K562 (cell line): ENCODE results near the gene LAGE3. TPM values are rescaled to one million over a fixed set of nuclear protein-coding genes. Genes with fewer than 3 reads are reported as not detected.

Experiments
- ARID3B ChIP-seq: fragments of 250-450 bp; sonication (Bioruptor Pico); IDR thresholded peaks from 2 replicates; pipeline ENCODE4 v1.4.0; 2020; ENCODE audit warnings: borderline replicate concordance
- CEBPZ ChIP-seq: fragments of 150-350 bp; IDR thresholded peaks from 2 replicates; pipeline ENCODE4 v1.6.1; 2014; ENCODE audit warnings: low read depth, mild to moderate bottlenecking, low read length, borderline replicate concordance
- CSDE1 ChIP-seq, 2 experiments: fragments of 450-650 bp; IDR thresholded peaks; 2 replicates each; pipeline ENCODE4 v1.6.1; 2016; ENCODE audit warnings: mild to moderate bottlenecking in 1 of 2
- ELF1 ChIP-seq: fragments of 200-800 bp; sonication (Bioruptor generic); IDR thresholded peaks from 2 replicates; pipeline ENCODE4 v1.6.1; 2016; ENCODE audit warnings: missing genetic modification characterization, missing compliant biosample characterization
- HCFC1 ChIP-seq: IDR thresholded peaks from 2 replicates; pipeline ENCODE4 v1.6.1; 2012; ENCODE audit warnings: low read depth, low read length, improper control_type of control experiment
- HMBOX1 ChIP-seq: sonication (generic); IDR thresholded peaks from 2 replicates; pipeline ENCODE4 v1.6.1; 2016
- KDM4B ChIP-seq, 2 experiments: fragments of 450-650 bp in 1 of 2; sonication (generic) in 1 of 2; IDR thresholded peaks; 2 replicates each; pipeline ENCODE4 v1.6.1; 2016 to 2017; ENCODE audit warnings: borderline replicate concordance in 2 of 2, antibody characterized with exemption in 1 of 2, low read depth in 1 of 2, mild to moderate bottlenecking in 1 of 2
- KHSRP ChIP-seq: fragments of 450-650 bp; IDR thresholded peaks from 2 replicates; pipeline ENCODE4 v1.6.1; 2017
- MBD2 ChIP-seq: sonication (generic); IDR thresholded peaks from 2 replicates; pipeline ENCODE4 v1.6.1; 2016; ENCODE audit warnings: low read depth, borderline replicate concordance
- NCOA1 ChIP-seq: fragments of 450-650 bp; IDR thresholded peaks from 2 replicates; pipeline ENCODE4 v1.6.1; 2016; ENCODE audit warnings: low read depth
- PBX2 ChIP-seq, 2 experiments: IDR thresholded peaks in 1 of 2; conservative IDR thresholded peaks in 1 of 2; 2 replicates each; pipeline ENCODE4 v1.6.1; 2016; ENCODE audit warnings: low read depth in 2 of 2, mild to moderate bottlenecking in 1 of 2, missing compliant biosample characterization in 1 of 2, missing genetic modification characterization in 1 of 2, moderate library complexity in 1 of 2
- POU5F1 ChIP-seq: fragments of 150-350 bp; IDR thresholded peaks from 2 replicates; pipeline ENCODE4 v1.6.1; 2014; ENCODE audit warnings: borderline replicate concordance, low read length, low read depth, mild to moderate bottlenecking; ENCODE audit not compliant: partially characterized antibody
- RBM25 ChIP-seq: fragments of 200-400 bp; formaldehyde crosslinking; IDR thresholded peaks from 2 replicates; pipeline ENCODE4 v1.6.1; 2018; ENCODE audit warnings: low read length, low read depth, moderate library complexity; ENCODE audit not compliant: severe bottlenecking
- ZNF134 ChIP-seq: fragments of 250-450 bp; sonication (Bioruptor Pico); conservative IDR thresholded peaks from 2 replicates; pipeline ENCODE4 v1.4.0; 2020
- polyA plus RNA-seq, 8 experiments: library from polyadenylated mRNA; depleted of rRNA in 4 of 8; stranded (reverse) in 5 of 8; unstranded in 3 of 8; fragments of >200 nt; fragmentation: Nextera tagmentation in 2 of 8; fragmentation: Illumina TruSeq in 1 of 8; extraction: Ambion mirVana in 2 of 8; extraction: Trizol in 1 of 8; gene quantifications; 2 replicates each; pipeline versions ENCODE4 v1.2.1 to v1.2.3, GENCODE V29; 2011 to 2014; ENCODE audit warnings: inconsistent platforms in 1 of 8, missing spikeins in 1 of 8
- total RNA-seq, 7 experiments: library from RNA; depleted of rRNA in 6 of 7; stranded (reverse); fragments of >200 nt in 6 of 7; fragmentation: Illumina TruSeq in 2 of 7; extraction: Trizol in 2 of 7; gene quantifications; 2 replicates each; pipeline versions ENCODE4 v1.2.1 to v1.2.3, GENCODE V29; 2011 to 2021; ENCODE audit warnings: low replicate concordance in 1 of 7
- TF ChIP-seq, protein P1 (sequence below): sonication (generic); formaldehyde crosslinking; IDR thresholded peaks from 2 replicates; pipeline ENCODE4 v1.8.1; 2022; ENCODE audit warnings: missing genetic modification reagents

The LAGE3 gene
- total and polyA plus RNA-seq, 9 of the 15 experiments (the other 6 are each of a cell fraction or from before 2014, with no cell fraction given) = 28.2 to 125 (median 35.8) TPM

GRCh38 chrX:154484255-154485149 lies 5.4 kb upstream of the LAGE3 start (continued):
- TF ChIP-seq ARID3B (CRISPR knock-in tag) (no peak), KHSRP (no peak), PBX2 (CRISPR knock-in tag; IDR thresholded peaks at IDR 0.05; ENCODE audit: low read depth) (no peak), PBX2 (tag; conservative IDR thresholded peaks at IDR 0.05; ENCODE audit: low read depth) (no peak; the same call in 1 of the 2 replicates), HMBOX1 (no peak), ZNF134 (CRISPR knock-in tag) (no peak), KDM4B (IDR thresholded peaks at IDR 0.05; ENCODE audit: borderline replicate concordance in 2 of 2, low read depth in 1 of 2) (no peak), POU5F1 (no peak), CEBPZ (no peak), HCFC1 (0 out of 2 replicates have a peak, but pooled peaks have one; percentile 15), CSDE1 (IDR thresholded peaks at IDR 0.05) (no peak), NCOA1 (peak; percentile 33; the same call in 1 of the 2 replicates), MBD2 (peak; percentile 16; the same call in 1 of the 2 replicates), RBM25 (no peak), ELF1 (tag) (peak; percentile 49; the same call in 1 of the 2 replicates)
- TF ChIP-seq, protein P1, sequence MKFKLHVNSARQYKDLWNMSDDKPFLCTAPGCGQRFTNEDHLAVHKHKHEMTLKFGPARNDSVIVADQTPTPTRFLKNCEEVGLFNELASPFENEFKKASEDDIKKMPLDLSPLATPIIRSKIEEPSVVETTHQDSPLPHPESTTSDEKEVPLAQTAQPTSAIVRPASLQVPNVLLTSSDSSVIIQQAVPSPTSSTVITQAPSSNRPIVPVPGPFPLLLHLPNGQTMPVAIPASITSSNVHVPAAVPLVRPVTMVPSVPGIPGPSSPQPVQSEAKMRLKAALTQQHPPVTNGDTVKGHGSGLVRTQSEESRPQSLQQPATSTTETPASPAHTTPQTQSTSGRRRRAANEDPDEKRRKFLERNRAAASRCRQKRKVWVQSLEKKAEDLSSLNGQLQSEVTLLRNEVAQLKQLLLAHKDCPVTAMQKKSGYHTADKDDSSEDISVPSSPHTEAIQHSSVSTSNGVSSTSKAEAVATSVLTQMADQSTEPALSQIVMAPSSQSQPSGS (CRISPR knock-in tag) = no peak
